Fibroblast of skin of back (primary cell): ENCODE measurements around the gene TSPAN3.

Experiments used
- DNase-seq: peaks from one replicate; pipeline ENCODE4 v3.0.0-alpha.2; 2013

The TSPAN3 gene

GRCh38 chr15:77032647-77033416 lies 38.1 kb downstream of the TSPAN3 start:
- no peak for DNase-seq

- no peak for DNase-seq
Observed at GRCh38 chr15:77032052-77032646, 38.8 kb downstream of the TSPAN3 start.

- DNase-seq: no peak
Observed at GRCh38 chr15:77031376-77032050, 39.4 kb downstream of the TSPAN3 start.

- no peak for DNase-seq
Observed at GRCh38 chr15:77030928-77031375, 40.0 kb downstream of the TSPAN3 start.

DNA sequence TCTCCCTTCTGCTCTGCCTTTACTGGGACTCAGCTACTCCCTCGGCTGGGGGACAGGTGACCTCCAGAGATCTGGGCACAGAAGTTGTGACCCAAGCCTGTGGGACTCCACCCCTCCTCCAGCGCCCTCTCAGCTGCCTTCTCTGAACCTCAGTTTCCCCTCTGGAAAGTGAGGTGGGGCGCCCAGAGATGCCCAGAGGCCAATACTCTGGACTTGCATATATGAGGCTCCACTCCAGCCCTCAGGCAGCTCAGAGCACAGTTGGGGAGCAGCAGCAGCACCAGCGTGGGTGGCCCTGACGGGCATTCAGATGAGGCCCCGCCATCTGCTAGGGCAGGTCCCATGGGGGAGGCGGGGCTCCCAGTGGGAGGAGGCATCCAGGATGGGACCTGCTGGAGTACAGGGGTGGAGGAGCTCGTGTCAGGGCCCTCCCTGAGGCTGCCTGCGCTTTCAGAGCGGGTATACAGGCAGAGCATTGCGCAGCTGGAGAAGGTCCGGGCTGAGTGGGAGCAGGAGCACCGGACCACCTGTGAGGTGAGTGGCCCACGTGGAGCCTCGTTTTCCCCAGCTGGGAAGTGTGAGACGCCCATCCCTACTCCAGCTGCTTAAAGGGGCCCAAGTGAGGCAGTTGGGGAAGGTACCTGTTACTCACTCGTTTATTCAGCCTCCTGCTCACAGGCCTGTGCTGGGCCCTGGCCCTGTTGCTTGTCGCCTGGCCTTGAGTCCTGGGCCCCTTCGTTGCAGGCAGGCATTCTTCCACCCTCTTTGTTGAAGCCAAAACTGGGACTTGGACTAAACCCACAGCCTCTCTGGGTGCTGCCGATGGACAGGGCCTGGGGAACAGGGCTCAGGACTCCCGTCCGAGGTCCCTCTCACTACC lies 40.6 kb downstream of the TSPAN3 start:
- DNase-seq: peak; percentile 17

- no peak for DNase-seq
Observed at GRCh38 chr15:77029166-77030047, 41.5 kb downstream of the TSPAN3 start.

GRCh38 chr15:77028451-77029165 lies 42.3 kb downstream of the TSPAN3 start:
- no peak for DNase-seq

DNA sequence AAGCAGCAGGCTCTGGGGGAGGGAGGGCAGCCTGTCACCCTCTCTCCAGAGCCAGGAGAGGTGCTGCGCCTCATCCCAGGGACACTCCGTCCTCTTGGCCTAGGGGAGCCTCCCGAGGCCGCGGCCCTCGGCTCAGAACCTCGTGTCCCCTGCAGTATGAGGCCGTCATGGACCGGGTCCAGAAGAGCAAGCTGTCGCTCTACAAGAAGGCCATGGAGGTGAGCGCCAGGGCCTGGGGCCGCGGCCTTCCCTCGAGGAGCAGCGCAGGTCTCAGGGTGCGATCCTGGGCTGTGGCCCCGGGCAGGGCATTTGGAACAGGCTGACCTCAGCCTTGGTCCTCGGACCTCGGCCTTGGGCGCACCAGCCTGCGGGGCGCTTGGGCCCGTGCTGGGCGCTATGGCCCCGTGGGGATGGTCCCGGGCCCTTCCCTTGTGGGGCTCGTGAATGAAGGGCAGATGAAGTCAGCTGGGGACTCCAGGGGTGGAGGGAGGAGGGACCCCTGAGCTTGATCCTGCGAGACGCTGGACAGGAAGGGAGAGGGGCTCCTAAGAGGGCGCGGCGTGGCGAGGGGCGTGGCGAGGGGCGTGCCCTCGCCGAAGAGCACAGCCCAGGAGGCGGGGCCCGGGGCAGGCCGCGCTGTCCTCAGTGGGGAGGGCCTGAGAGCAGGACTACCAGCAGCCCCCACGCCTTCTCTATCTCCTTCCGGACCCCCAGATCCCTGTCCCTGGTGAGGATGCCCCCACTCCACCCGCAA lies 43.0 kb downstream of the TSPAN3 start:
- no peak for DNase-seq

GRCh38 chr15:77027111-77027696 lies 43.7 kb downstream of the TSPAN3 start:
- DNase-seq: no peak

- no peak for DNase-seq
Observed at GRCh38 chr15:77026501-77027110, 44.3 kb downstream of the TSPAN3 start.

DNA sequence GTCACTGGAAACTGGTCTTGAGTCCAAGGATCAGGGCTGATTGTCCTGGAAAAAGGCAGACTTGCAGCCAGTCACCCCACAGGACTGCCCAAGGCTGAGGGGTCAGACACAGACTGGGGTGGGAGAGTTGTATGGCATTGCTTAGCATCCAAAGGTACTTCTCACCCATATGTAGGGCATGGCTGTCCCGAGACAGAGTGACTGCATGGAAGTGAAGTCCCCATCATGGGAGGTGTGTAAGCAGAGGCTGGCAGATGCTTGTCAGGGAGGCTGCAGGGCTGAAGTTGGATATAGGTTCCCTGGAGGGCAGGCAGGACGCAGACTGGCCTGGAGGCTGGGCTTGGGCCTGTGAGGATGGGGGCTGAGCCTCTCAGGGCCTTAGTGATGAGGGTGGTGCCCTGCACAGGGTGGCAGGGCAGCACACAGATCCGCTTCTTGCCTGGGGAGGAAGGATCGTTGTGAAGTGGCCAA lies 44.9 kb downstream of the TSPAN3 start:
- DNase-seq: no peak

DNA sequence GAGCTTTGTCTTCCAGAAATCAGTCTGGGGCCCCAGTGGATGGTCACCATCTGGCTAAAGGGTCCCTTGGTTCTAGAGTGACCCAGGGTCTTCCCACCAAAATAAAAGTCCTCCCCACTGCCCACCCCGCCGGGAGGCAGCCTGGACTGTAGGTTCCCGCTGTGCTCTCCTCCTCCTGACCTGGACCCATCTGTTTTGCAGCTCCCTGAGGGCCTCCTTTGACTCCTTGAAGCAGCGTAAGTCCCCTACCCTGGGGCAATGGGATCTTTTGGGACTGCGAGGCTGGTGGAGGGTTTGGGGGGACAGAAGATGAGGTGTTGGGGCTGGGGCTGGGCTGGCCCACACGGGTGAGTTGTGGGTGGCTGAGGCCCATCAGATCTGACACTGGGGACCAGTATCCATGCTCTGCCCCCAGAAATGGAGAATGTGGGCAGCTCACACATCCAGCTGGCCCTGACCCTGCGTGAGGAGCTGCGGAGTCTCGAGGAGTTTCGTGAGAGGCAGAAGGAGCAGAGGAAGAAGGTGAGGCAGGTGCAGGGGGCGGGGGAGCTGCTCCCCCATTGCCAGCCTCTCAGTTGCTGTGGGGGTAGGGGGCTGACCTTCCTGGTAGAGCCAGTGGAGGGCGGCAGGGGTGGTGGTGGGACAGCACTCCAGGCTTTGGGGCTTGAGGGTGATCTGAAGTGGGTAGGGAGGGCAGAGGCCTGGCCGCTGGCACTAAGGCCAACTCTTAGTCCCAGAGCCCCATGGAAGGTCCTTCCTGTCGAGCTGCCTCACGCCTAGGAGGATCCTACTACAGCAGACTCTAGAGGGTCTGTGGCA lies 45.6 kb downstream of the TSPAN3 start:
- DNase-seq: no peak

DNA sequence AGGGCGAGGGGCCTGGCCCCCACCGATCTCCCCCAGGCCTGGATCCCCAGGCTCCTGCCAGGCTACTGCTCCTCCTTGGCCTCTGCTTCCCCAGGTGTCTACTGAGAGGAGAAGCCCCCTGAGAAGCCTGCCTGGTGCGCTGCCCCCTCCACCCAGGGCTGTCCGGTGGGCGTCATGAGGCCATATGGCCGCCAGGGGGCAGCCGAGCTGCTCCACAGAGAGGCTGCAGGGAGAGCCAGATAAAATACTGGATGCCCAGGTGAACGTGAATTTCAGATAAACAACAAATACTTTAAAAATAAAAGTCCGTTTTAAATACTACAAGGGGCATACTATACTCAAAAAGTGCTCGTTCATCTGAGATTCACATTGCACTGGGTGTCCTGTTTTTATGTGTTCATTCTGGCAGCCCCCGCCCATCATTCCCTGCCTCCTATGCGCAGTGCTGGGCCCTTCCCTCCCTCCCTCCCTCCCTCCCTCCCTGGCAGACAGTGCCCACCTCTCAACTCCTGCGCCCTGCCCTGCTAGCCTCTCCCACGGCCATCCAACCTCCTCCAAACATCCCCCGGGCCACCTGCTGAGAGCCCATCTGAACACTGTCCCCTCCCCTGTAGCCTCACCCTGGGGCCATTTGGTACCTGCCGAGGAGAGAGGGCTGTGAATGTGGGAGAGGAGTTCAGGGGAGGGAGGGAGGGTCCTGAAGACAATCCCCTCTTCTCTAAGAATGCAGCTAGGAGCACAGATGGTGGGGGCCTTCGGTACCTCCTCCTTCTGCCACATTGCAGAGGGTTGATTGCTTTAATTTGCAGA lies 46.4 kb downstream of the TSPAN3 start:
- DNase-seq: peak; percentile 47

DNA sequence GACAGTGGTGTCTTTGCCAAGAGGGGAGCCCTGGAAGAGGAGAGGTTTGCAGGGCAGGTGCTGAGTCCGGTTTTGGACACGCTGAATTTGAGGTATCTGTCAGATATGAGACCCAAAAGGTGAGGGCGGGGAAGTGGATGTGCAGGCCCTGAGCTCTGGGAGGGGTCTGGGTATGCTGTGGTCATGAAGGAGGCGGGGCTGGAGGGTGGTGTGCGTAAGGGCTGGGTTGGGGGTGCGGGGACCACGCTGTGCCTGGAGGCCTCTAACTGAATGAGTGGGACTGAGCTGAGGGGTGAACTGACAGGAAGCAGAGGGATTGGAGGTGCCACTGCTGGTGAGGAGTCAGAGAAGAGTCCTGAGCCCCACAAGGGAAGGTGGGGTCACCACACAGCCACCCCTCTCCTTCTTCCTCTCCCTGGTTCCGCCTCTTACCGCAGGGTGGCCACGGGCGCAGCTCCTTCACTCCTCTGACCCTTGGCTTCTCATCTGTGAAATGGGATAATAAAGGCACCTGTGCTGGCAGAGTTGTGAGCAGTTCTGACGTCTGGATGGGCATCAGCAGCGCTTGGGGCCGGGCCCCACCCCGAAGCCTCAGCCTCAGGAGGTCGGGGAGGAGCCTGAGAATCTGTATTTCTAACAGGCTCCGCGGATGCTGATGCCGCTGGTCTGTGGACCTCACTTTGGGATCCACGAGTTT lies 47.2 kb downstream of the TSPAN3 start:
- no peak for DNase-seq

- DNase-seq: no peak
Observed at GRCh38 chr15:77022646-77023575, 48.0 kb downstream of the TSPAN3 start.
